Measurements from ENCODE around the gene CLRN3.

CLRN3 gene

DNA sequence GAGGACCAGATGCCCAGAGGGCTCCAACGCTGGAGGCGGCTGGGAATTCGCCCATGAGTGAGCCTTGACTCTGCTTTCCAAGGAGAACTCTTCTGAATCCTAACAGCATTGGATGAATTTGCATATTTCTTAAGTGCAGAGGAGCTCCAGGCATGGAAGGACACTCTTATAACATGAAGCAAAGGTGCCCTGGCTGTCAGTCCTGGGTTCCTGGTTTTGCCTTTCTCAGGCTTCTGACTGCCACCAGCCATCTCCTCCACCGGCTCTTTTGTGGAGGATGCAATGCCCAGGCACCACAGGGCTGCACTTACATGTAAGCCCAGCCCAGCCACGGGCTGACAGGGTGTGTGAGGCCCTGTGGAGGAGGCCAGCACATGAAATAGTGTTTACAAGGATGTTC lies 8.2 kb downstream of the CLRN3 start:
- no peak overlapping the region for H2AFZ ChIP-seq (ENCODE audit: low read length)
- no peaks in the 10 kb centered on the region for H3K36me3 ChIP-seq (ENCODE audit: insufficient read depth, low read length)
- no peak overlapping the region for H3K4me3 ChIP-seq (ENCODE audit: low read length, poor library complexity, severe bottlenecking)
- no peak for TF ChIP-seq EZH2phosphoT487 (IDR thresholded peaks at IDR 0.05; ENCODE audit: borderline replicate concordance)
- TF ChIP-seq, protein P1, sequence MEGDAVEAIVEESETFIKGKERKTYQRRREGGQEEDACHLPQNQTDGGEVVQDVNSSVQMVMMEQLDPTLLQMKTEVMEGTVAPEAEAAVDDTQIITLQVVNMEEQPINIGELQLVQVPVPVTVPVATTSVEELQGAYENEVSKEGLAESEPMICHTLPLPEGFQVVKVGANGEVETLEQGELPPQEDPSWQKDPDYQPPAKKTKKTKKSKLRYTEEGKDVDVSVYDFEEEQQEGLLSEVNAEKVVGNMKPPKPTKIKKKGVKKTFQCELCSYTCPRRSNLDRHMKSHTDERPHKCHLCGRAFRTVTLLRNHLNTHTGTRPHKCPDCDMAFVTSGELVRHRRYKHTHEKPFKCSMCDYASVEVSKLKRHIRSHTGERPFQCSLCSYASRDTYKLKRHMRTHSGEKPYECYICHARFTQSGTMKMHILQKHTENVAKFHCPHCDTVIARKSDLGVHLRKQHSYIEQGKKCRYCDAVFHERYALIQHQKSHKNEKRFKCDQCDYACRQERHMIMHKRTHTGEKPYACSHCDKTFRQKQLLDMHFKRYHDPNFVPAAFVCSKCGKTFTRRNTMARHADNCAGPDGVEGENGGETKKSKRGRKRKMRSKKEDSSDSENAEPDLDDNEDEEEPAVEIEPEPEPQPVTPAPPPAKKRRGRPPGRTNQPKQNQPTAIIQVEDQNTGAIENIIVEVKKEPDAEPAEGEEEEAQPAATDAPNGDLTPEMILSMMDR (conservative IDR thresholded peaks at IDR 0.05; ENCODE audit: low read length) = no peak
- no peaks in the 10 kb centered on the region for H3K79me2 ChIP-seq (ENCODE audit: insufficient read depth, low read length)
- H3K27me3 ChIP-seq (ENCODE audit: insufficient read depth, low read length, poor library complexity, severe bottlenecking) = no peaks in the 10 kb centered on the region
- no peaks in the 10 kb centered on the region for H3K9me3 ChIP-seq (ENCODE audit: insufficient read depth, low read depth, low read length)
- no peak overlapping the region for H3K9ac ChIP-seq (ENCODE audit: low read depth, low read length, poor library complexity, severe bottlenecking)
- H3K4me1 ChIP-seq (ENCODE audit: insufficient read depth, low read length, poor library complexity, severe bottlenecking) = peaks cover 18% of the 10 kb centered on the region
- H3K4me2 ChIP-seq (ENCODE audit: low read depth, low read length, poor library complexity, severe bottlenecking) = no peak overlapping the region
- no peaks in the 10 kb centered on the region for H4K20me1 ChIP-seq (ENCODE audit: insufficient read depth, low read length, poor library complexity, severe bottlenecking)
- no peaks in the 10 kb centered on the region for H3F3A ChIP-seq (ENCODE audit: low read depth)
- no peaks in the 10 kb centered on the region for H3K9me2 ChIP-seq (replicated peaks; ENCODE audit: low read depth, low read length)

DNA sequence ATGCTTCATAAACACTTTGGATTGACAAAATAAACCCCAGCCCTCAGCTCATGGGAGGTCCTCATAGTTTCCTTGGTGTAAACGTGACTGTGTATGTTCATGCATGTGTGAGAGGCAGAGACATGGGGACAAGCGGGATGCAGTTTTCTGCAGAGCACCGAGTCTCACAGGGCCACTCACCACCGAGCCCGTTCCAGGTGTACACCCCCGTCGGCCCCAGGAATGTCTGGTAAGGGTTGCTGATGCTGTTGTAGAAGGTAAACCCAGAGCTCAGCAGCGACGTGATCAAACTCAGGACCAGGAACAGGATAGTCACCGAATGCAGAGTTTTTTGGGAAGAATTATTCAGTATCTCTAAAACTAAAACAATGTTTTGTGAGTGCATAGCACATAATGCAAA lies 9.2 kb downstream of the CLRN3 start:
- Histone ChIP-seq H3K79me2 (ENCODE audit: insufficient read depth, low read length) (no peaks in the 10 kb centered on the region), H3K9me3 (ENCODE audit: insufficient read depth, low read depth, low read length) (no peaks in the 10 kb centered on the region), H3K4me3 (ENCODE audit: low read length, poor library complexity, severe bottlenecking) (no peak overlapping the region), H4K20me1 (ENCODE audit: insufficient read depth, low read length, poor library complexity, severe bottlenecking) (no peaks in the 10 kb centered on the region), H3K9ac (ENCODE audit: low read depth, low read length, poor library complexity, severe bottlenecking) (no peak overlapping the region), H3F3A (ENCODE audit: low read depth) (no peaks in the 10 kb centered on the region), H3K9me2 (replicated peaks; ENCODE audit: low read depth, low read length) (no peaks in the 10 kb centered on the region), H3K4me2 (ENCODE audit: low read depth, low read length, poor library complexity, severe bottlenecking) (no peak overlapping the region), H2AFZ (ENCODE audit: low read length) (no peak overlapping the region), H3K4me1 (ENCODE audit: insufficient read depth, low read length, poor library complexity, severe bottlenecking) (peaks cover 18% of the 10 kb centered on the region), H3K27me3 (ENCODE audit: insufficient read depth, low read length, poor library complexity, severe bottlenecking) (no peaks in the 10 kb centered on the region), H3K36me3 (ENCODE audit: insufficient read depth, low read length) (no peaks in the 10 kb centered on the region)
- no peak for TF ChIP-seq EZH2phosphoT487 (IDR thresholded peaks at IDR 0.05; ENCODE audit: borderline replicate concordance)
- TF ChIP-seq, protein P1 (conservative IDR thresholded peaks at IDR 0.05; ENCODE audit: low read length) = no peak

DNA sequence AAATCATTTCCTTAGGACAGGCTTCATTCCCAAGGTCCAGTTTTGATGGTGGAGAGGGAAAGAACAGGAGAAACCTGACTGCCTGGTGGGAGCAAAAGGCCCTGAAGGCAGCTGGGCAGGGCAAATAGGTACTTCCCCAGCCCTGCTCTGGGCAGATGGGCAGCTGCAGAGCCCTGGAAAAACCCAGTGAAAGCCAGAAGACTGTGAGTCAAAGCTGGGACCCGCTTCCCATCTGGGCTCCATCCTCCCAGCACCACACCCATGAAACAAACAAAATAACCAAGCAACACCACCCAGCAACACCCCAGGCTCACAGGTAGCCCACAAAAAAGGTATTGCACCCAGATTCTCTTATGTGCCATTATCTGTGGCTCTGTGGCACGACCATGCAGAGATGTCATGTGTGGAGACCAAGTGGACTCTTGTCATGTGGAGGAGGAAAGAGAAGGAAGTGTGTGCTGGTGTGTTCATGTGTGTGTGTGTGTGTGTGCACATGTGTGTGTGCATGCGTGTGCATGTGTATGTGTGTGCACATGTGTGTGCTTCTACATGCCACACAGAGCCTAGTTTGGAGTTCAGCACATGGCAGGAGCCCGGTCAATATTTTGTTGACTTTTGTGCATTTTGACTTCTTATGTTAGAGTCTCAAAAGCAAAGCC lies 9.8 kb downstream of the CLRN3 start:
- no peak overlapping the region for H2AFZ ChIP-seq (ENCODE audit: low read length)
- no peak overlapping the region for H3K4me2 ChIP-seq (ENCODE audit: low read depth, low read length, poor library complexity, severe bottlenecking)

More for the DNA sequence above, 9.8 kb downstream of the CLRN3 start:
- no peaks in the 10 kb centered on the region for H3F3A ChIP-seq (ENCODE audit: low read depth)
- no peaks in the 10 kb centered on the region for H3K36me3 ChIP-seq (ENCODE audit: insufficient read depth, low read length)
- no peaks in the 10 kb centered on the region for H4K20me1 ChIP-seq (ENCODE audit: insufficient read depth, low read length, poor library complexity, severe bottlenecking)
- no peaks in the 10 kb centered on the region for H3K27me3 ChIP-seq (ENCODE audit: insufficient read depth, low read length, poor library complexity, severe bottlenecking)
- H3K9me2 ChIP-seq (replicated peaks; ENCODE audit: low read depth, low read length) = no peaks in the 10 kb centered on the region
- no peaks in the 10 kb centered on the region for H3K9me3 ChIP-seq (ENCODE audit: insufficient read depth, low read depth, low read length)
- no peaks in the 10 kb centered on the region for H3K79me2 ChIP-seq (ENCODE audit: insufficient read depth, low read length)
- no peak overlapping the region for H3K9ac ChIP-seq (ENCODE audit: low read depth, low read length, poor library complexity, severe bottlenecking)
- no peak for TF ChIP-seq EZH2phosphoT487 (IDR thresholded peaks at IDR 0.05; ENCODE audit: borderline replicate concordance)
- TF ChIP-seq, protein P1 (conservative IDR thresholded peaks at IDR 0.05; ENCODE audit: low read length) = no peak
- H3K4me3 ChIP-seq (ENCODE audit: low read length, poor library complexity, severe bottlenecking) = no peak overlapping the region
- H3K4me1 ChIP-seq (ENCODE audit: insufficient read depth, low read length, poor library complexity, severe bottlenecking) = peaks cover 18% of the 10 kb centered on the region

Data from Loucy (cell line).